Stimulated activated naive CD4-positive, alpha-beta T cell treated with Interleukin-2 at 50 U/mL for 16 hours (primary cell): ENCODE measurements around the gene PTPRD.

Experiments
- DNase-seq: peaks from one replicate; lab custom pipeline; 2025; lab: John Stamatoyannopoulos, UW

Gene PTPRD

DNA sequence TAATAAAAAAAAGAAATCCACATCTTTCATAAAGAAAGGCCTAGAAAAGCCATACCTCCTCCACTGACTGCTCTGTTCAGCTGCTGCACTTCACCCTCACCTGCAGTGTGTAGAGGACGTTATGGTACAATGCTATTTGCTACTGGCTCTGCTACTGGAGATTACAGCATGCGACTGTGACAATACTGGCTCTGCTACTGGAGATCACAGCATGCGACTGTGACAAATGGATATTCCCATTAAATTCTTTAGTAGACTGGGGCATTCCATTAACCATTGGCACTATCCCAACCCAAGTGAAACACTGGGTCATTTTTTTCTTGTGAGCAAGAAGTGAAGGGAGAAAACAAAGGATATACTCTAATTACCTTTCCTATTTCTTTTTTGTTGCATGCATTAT is 1749.7 kb downstream of the PTPRD start:
- no peak for DNase-seq

DNA sequence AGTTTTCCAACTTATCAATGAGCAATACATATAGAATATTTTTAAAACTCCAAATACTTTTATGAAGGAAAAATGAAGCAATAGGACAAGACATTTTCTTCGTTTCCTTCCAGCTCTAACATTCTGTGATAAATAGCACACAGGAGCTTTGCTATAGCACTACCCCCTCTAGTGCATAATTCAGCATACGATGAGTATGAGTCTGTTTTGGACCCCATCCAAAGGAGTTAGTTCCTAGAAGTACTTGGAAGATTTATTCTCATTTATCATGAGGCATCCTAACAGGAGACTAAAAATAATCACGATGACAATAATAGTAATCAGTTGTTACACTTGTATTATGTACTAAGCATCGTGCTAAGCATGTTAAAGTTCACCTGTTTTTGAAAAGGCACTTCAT is 1751.9 kb downstream of the PTPRD start:
- no peak for DNase-seq

DNA sequence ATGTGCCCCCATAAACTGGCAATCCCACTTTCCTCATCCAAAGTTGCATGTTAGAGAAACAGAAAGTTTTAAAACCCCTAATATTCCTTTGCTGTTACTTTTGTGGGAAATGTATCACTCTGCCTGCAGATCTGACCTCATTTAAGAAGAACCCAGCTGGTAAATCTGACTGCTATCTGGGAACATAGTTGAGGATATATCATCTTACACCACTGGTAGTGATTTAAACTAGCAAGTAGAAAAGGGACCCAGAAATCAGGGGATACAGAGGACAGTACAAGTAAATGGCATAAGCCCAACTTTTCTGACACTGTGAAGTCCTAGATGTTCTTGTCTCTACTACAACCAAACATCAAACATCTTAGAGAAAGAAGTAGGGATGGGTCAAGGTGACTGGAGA is 1752.7 kb downstream of the PTPRD start:
- DNase-seq: no peak

DNA sequence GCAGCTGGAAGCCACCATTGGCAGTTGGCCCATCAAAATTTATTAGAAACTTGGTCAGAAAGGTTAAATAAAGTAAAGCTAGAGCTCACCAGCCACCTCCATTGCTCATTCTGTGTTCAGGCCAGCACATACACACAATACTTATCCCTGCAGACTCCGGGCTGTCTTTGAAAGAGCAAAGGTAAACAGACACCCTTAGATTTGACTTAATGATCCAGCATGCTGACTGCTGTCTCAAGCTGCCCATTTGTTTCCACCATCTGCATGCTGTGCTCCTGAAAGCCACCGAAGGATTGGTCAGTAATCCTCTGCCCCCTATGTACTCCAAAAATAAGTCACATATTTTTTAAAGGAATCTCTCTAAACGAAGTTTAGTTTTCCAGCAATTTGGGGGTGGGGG is 1753.4 kb downstream of the PTPRD start:
- no peak for DNase-seq

DNA sequence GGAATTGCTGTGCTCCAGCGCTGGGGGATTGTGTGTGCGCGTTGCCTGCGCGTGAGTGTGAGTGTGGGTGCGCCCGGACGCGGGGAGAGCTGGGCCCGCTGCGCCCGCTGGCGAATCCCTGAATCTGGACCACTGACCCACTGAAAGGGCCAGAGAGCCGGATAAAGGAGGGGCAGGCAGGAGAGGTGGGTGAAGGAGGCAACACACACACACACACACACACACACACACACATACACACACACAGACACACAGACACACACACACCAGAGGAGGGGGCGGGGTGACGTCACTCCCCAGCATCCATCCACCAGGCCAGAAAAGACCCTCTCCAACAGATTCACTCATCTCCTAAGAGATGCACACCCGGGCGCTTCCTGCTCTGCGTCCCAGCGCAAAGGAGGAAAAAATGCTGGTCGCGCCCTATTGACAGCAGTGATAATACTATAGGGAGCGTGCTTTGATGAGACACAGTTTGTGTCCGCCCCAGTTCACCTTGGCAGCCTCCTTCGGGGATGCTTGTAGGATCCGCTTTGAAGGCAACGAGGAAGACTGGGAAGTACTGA is 1754.1 kb downstream of the PTPRD start:
- DNase-seq: no peak

DNA sequence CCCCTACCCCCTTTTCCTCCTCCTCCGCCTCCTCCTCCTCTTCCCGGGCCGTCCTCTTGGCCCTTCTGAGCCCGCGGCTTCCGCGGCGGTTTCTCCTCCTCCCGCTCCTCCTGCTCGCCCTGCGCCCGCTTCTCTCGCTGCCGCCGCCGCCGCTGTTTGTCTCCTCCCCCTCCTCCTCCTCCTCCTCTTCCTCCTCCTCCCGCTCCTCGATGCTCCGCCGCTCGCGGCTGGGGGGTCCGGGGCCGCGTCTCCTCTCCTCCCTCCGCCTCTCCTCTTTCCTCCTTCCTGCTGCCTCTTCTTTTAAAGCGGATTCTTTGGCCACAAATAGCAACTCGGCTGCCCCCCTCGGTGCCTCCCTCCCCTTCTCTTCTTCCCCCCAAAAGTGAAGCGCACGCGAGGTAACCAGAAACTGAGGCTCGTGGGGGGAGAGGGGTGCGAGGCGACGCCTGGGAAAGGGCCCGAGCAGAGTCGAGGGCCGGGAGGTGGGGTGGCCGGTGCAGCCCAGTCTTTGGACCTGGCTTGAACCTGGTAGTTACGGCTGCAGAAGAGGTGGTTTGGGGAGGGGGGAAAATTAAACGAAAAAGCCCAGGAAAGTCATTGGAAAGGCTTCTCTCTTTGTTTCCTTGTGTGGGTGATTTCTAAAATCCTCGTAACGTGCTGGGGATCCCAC is 1754.7 kb downstream of the PTPRD start:
- no peak for DNase-seq

DNA sequence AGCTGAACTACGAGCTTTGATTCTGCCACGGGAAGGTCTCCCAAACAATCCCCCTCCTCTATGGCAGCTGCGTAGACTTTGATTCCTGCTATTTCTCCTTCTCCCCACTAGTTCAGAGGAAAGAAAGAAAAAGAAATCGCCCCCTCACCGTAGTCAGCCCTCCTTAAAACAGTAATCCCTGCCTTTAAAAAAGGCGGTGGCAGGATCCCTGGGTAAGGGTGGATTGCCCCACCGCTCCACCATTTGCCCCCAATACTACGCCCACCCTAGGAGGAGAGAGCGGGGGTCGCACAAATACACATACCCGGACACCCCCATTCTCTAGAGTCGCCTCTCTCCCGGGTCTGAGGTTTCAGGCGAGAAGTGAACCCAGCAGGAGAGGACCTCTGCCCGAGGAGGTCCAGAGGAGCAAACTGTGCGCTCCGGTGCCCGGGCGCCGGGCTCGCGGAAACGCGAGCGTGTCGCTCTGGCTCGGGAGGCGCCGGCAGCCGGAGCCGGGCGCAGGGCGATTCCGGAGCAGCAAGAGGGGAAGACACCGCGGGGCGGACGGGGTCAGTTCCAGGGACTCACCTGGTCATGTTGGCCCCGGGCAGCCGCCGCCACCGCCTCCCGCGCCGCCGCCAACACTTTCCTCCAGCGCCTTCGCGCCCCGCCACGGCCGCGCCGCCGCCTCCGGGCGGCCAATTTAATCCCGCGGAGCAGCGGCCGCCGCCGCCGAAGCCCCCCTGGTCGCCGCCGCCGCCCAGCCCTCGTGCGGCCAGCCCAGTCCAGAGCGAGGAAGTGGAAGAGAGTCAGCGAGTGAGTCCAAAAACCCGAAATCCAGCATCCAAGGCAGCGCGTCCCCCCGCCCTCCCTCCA is 1755.5 kb downstream of the PTPRD start:
- DNase-seq: no peak

DNA sequence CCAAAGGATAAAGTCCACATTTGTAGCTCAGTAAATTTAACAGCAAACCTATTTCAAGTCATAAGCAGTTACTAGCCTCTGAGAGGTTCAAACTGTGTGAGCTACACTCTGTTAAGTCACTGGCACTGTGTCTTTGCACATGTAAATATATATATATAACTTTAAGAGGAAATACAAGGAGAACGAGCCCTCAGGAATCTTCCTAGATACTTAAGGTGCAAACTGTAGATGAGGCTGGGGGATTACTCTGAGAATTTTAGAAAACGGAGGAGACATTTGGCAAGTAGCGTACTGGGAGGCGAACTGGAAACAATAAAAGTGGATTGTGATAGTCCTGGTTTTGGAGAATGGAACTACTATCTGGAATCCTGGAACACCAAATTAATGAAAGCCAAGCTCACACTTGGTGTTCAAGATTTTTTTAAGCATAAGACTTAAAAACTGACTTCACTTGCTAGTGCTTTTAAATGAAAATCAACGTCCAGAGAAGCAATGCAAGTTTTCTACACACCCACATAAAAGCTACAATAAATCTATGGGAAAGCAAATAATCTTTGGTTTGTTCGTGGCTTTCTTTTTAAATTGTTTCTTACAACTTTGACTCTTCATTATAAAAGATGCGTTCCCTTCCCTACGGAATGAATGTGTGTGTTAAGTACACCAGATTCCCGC is 1756.3 kb downstream of the PTPRD start:
- no peak for DNase-seq

DNA sequence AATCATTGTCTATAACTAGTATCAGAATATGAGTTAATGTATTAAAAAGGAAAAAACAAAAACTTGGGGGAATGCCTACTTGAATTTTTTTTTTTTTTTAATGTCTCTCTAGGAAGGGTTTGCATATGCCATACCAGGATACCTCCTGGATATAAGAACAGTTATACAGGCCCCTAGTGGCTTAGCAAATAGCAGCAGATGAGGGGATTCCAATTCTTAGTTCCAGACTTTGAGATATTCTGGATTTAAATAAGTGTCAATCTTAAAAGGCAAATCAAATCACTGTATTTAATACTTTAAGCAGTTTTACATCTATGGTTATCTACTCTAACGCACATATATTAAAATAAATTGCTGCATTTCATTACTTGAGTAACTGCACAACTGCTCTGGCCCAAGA is 1757.8 kb downstream of the PTPRD start:
- DNase-seq: no peak

DNA sequence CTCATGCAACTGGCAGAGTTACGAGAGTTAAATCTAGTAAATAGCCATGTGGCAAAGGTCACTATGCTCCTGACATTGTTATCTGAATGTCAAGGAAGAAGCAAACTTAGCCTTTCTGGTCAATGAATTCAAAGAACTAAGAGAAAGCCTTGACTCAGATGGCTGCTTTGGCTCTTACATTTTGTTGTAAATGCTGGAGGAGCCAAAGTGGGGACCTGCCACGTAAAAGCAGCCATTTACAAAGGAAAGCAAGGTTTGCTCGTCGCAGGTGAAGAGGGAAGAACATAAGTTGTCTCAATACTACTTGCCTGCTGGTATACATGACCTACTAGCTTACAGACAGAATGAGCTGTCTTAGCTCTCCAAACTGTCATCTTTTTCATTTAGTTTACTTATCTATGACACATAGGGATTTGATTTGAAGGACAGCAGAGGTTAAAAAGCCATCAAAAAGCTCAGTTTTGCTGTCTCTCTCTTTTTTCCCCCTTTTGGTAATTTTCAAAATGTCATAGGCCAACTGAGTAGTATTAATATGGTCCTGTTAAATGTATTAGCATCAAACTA is 1760.4 kb downstream of the PTPRD start:
- no peak for DNase-seq

DNA sequence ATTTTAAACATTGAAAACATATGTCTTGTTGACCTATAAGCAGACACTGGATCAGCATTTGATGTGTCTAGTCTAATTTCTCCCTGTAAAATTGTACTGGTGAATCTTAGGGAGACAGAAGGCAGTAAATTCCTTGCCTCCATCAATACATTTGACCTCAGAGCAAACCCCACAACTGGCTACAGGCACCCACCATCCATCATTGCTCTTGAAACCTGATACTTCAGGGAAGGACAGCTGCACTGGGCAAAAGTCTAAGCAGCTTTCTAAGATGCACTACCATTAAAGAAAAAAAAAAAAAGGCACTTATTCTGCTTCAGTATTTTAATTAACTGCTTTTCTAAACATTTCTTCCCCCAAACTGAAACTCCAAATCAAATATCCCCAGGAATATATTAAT is 1761.9 kb downstream of the PTPRD start:
- DNase-seq: no peak

DNA sequence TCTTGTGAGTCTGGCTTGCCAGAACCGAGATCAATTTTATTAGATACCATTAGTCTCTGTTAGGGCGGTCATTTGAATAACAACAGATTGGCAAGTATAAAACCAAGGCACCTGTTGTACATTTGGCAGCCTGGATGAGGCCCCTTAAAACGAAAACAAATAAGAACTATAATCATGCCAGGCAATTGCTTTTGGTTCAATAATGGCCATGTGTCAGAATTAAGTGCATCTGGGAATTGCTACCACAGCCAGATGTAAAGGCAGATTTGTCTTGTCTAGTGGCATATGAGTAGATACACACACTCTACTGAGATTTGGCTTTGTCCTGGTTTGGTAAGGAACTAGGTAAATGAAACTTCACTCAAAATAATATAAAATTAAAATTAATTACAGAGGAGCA is 1767.0 kb downstream of the PTPRD start:
- DNase-seq: no peak

DNA sequence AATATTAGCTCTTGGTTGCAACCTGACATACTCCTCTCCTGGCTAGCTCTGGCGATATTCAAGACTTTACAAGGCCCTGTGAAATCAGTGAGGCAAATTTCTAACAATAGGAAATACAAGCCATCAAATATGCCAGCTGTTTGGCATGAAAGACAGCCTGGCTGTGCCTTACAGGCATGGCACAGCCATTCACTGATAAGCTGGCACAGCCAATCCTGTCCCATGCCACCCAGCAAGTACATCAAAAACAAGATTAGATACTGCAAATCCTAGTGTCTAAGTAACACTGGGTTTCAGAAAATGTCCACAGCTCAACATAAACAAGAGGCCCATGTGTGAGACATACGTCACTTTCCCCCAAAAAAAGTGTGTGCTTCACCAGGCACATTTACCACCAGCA is 1767.4 kb downstream of the PTPRD start:
- no peak for DNase-seq

DNA sequence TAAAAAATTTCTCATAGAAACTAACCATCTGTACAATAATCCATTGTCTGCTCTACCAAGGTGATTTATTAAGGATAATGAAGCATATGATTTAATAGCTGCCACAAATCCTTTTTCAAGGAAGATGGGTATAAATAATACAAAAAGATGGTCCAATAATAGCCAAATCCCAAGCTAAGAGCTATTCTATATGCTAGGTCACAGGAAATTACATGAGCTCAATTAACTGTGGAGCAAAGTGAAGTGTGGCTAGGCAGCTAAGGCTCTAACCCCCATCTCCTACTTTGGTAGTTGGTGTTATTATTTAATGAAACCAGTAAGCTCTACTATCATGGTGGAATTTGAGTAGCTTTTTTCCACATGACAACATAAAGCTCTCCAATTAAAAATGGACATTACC is 1768.3 kb downstream of the PTPRD start:
- DNase-seq: no peak

DNA sequence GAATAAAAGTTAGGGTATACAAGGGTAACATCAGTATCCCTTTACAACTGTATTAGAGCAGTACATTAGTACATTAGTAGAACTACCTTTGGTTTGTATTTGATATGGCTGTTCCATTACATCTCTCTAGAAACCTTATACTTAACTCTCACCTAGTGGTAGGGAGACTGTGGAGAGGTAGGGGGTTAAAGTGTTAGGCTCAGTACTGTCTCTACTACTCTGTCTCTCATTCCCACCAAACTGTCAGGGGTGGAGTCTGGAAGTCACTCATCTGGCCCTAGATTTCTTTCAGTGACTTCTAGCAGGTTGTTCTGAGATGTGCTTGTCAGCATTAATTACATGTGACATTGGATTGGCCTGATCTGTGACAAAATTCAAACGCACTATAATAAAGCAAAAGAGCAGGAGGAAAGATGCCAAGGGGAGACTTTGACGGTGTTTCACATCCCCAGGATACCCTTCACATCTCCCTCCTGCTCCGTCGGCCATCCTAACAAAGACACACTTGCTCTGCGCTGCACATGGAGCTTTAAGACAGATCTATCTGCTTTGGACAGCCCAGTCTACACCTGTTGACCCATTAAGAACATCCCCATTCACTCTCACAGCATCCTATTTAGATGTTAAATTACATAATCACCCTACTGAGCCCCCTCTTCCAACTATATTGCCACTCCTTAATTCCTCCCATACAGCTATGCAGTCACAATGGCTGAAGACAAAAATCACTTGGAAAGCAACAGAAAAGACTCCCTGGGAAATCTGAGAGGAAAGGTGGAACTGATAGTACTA is 1770.2 kb downstream of the PTPRD start:
- DNase-seq: no peak

DNA sequence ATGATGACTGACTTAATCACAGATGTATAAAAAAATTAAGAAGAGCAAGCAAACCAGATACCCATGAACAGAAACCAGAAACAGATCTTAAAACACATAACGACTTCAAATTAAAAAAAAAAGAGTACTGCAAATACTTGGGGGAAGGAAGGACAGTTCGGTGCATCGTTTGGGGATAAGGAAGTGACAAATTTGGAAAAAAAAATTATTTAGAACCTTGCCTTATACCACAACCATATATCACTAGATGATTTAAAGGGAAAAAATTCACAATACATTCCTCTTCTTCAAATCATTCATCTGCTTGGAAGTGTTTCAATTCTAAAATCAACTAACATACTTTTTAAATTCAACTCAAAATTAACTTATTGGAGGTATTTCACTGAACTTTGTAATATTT is 1774.7 kb downstream of the PTPRD start:
- no peak for DNase-seq

DNA sequence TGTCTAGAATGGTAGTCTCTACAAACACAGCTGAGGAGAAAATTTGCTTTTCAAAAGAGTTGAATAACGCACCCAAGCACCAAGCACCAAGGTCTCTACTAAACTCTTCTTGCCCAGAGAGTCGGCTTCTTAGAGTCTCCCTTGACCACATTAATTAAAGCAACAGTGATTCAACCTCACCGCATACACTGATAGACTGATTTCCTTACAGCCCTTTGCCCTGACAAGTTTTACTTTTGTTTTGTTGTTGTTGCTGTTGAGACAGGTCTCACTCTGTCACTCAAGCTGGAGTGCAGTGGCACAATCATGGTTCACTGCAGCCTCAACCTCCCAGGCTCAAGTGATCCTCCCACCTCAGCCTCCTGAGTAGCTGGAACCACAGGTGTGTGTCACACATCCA is 1777.5 kb downstream of the PTPRD start:
- DNase-seq: no peak

DNA sequence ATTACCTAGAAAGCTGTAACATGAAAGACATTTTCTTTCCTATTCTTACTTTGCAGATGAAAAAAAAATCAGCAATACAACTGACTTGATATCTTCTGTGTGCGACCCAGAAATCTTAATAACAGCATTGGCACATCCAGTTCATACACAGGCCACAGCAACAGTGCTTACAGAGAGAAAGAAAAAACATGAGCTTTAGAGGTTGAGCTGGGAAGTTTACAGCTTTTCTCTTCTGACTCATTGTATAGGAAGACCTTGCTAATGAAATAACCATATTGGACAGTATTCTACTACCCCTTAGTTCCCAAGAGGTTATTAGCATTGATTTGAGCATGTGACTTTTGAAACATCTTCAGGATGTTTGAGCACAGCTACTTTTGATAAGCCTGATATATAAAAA is 1779.8 kb downstream of the PTPRD start:
- no peak for DNase-seq

DNA sequence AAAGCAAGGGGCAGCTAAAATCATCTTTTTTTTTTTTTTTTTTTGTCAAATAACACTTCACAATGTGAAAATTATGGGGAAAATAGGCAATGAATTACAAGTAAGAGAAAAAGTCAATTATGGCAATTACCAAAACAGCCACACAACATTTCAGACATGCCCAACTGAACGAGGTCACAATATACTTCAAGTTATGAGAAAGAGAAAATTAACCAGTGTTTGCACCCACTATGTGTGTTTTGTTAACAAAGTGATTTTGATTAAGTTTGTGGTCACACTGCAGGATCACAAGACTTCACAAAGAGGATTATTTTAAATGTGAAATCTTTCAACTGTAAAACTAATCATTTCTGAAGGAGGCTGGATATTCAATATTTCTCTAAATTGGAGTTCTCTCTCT is 1780.4 kb downstream of the PTPRD start:
- no peak for DNase-seq

DNA sequence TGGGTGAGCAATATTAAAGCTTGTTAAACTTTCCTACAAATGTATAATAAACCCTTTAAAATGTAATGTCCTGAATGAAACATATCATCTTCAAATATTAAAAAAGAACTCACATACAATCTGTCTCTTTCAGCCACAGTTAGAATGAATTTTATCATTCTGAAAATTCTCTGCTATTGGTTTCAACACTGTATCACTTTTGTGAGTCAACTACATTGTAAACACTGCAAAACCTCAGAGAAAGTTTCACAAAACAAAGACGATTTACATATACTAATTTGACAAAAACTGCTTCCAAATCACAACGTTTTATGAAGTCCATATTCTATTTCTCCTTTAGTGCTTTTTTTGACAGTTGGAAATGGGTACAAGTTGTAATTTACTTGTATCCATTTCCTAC is 1781.2 kb downstream of the PTPRD start:
- no peak for DNase-seq

DNA sequence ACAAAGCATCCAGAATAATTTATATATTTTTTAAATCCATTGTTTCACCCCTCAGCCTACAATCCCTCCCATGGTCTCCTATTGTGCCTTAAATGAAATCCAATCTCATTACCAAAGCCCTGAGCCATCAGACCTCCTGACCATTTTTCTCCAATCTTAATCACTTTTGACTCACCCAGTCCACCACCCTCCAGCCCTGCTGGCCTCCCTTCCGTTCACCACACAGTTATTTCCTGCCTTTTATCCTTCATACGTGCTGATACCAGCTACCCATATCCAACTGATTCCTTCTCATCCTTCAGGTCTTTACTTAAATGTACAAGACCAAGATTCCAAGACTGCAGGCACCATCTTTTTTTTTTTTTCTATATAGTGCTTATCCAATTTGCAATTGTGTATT is 1786.5 kb downstream of the PTPRD start:
- DNase-seq: no peak
